Measurements from ENCODE around the gene PNPLA2.

PNPLA2 gene

GRCh38 chr11:837990-838307 is 19.2 kb downstream of the PNPLA2 start:
- H3K4me3 ChIP-seq (replicated peaks in 1 of 2; ENCODE audit: low read depth in 2 of 2, low read length in 2 of 2): no peak overlapping the region
- no peak for DNase-seq (ENCODE audit: low read depth in 2 of 2)

DNA sequence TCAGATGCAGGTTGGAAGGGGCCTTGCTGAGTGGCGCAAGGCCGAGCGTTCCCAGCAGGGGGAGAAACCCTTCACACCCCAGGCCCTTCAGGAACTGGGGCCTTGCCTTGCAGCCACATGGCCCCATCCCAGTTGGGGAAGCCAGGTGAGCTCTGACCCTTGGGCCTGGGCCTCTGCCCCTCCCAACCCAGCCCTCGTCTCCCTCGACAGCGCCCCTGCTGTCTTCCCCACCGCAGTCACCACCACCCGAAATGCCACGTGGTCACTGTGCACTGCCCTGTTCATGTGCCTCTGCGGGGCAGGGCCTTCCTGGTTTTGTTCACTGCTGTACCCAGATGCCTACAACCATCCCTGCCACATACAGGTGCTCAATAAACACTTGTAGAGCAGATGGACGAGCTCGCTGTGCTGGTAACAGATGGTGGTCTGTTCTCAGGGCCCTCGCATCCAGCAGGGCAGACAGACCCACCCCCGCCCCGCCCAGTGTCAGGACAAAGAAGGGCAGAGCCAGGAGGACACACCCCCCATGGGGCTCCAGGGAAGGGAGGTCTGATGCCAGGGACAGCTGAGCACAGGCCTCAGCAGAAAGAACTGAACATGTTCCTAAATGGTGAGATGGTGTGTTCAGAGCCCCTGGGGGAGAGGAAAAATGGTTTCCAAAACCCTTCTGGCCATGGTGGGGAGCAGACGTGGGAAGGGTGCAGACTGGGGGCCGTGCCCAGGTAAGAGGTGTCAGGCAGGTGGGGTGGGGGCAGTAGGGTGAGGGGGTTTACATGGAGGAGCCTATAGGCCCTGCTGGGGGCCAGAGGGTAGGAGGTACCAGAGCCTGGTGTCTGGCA is 19.9 kb downstream of the PNPLA2 start:
- H3K4me3 ChIP-seq (replicated peaks in 1 of 2; ENCODE audit: low read depth in 2 of 2, low read length in 2 of 2): no peak overlapping the region
- peak in 1 of 2 donors; percentile 47 for DNase-seq (ENCODE audit: low read depth in 2 of 2)
- TF ChIP-seq, protein P1, sequence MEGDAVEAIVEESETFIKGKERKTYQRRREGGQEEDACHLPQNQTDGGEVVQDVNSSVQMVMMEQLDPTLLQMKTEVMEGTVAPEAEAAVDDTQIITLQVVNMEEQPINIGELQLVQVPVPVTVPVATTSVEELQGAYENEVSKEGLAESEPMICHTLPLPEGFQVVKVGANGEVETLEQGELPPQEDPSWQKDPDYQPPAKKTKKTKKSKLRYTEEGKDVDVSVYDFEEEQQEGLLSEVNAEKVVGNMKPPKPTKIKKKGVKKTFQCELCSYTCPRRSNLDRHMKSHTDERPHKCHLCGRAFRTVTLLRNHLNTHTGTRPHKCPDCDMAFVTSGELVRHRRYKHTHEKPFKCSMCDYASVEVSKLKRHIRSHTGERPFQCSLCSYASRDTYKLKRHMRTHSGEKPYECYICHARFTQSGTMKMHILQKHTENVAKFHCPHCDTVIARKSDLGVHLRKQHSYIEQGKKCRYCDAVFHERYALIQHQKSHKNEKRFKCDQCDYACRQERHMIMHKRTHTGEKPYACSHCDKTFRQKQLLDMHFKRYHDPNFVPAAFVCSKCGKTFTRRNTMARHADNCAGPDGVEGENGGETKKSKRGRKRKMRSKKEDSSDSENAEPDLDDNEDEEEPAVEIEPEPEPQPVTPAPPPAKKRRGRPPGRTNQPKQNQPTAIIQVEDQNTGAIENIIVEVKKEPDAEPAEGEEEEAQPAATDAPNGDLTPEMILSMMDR (IDR thresholded peaks at IDR 0.05; ENCODE audit: low read depth, low read length): peak; percentile 26

More at GRCh38 chr11:837990-838307, 19.2 kb downstream of the PNPLA2 start:
- TF ChIP-seq, protein P1 (IDR thresholded peaks at IDR 0.05; ENCODE audit: low read depth, low read length): no peak

DNA sequence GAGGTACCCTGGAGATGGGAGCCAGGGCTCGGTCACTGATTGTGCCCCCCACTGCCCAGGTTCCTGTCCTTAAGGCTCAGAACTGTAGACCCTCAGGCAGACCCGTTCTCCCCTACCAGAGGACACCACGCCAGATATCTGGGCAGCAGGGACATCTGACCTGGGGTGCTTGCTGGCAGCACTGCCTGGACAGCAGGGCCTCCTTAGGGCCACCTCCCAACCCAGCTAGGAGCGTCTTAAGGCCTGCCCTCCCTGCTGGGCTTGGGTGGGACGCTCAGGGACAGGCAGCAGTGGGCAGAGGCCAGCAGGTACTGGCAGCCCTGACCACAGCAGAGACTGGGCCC is 20.5 kb downstream of the PNPLA2 start:
- TF ChIP-seq, protein P1 (IDR thresholded peaks at IDR 0.05; ENCODE audit: low read depth, low read length): no peak
- no peak for DNase-seq (ENCODE audit: low read depth in 2 of 2)
- no peak overlapping the region for H3K4me3 ChIP-seq (replicated peaks in 1 of 2; ENCODE audit: low read depth in 2 of 2, low read length in 2 of 2)

GRCh38 chr11:839875-840617 is 21.3 kb downstream of the PNPLA2 start:
- DNase-seq (ENCODE audit: low read depth in 2 of 2): no peak
- H3K4me3 ChIP-seq (replicated peaks in 1 of 2; ENCODE audit: low read depth in 2 of 2, low read length in 2 of 2): peak overlapping the region; percentile 73 to 92

GRCh38 chr11:841981-842369 is 23.3 kb downstream of the PNPLA2 start:
- DNase-seq (ENCODE audit: low read depth in 2 of 2): no peak
- TF ChIP-seq, protein P1 (IDR thresholded peaks at IDR 0.05; ENCODE audit: low read depth, low read length): no peak
- H3K4me3 ChIP-seq (replicated peaks in 1 of 2; ENCODE audit: low read depth in 2 of 2, low read length in 2 of 2): peak overlapping the region; percentile 73 to 92

More at GRCh38 chr11:839875-840617, 21.3 kb downstream of the PNPLA2 start:
- TF ChIP-seq, protein P1 (IDR thresholded peaks at IDR 0.05; ENCODE audit: low read depth, low read length): peak; percentile 43

GRCh38 chr11:842370-843002 is 23.8 kb downstream of the PNPLA2 start, which contains the start of the genes POLR2L and TSPAN4:
POLR2L (minus strand) TSS chr11:842529; CDS start chr11:842508, 21 bp downstream.
TSPAN4 (plus strand) TSS chr11:842852; CDS start chr11:850305, 7,453 bp downstream.
- TF ChIP-seq, protein P1 (IDR thresholded peaks at IDR 0.05; ENCODE audit: low read depth, low read length): no peak
- DNase-seq (ENCODE audit: low read depth in 2 of 2): peak; percentile 91 to 94
- H3K4me3 ChIP-seq (replicated peaks in 1 of 2; ENCODE audit: low read depth in 2 of 2, low read length in 2 of 2): peak within 1 kb of the TSS; percentile 73 to 92

Measured in cardiac fibroblast (primary cell).